GM13976 (cell line): ENCODE results near the gene ATG4A.

ENCODE experiments used
- DNase-seq: peaks from one replicate; pipeline ENCODE4 v3.0.0; 2012; ENCODE audit warnings: low spot score
- CTCF ChIP-seq: IDR thresholded peaks from 2 replicates; pipeline ENCODE4 v1.5.1; 2012; ENCODE audit warnings: borderline replicate concordance, mild to moderate bottlenecking; ENCODE audit not compliant: insufficient read depth; ENCODE audit errors: extremely low read depth, missing control alignments, control extremely low read depth
- in situ Hi-C: fragments of 300-500 bp; cut with MboI; formaldehyde crosslinking; loops from one replicate; pipeline ENCODE4 v1.12.0; 2022; ENCODE audit warnings: low sequenced_read_pairs, mixed read lengths, inconsistent platforms; ENCODE audit not compliant: unreplicated experiment

Gene ATG4A

GRCh38 chrX:108130889-108131288 is 39.3 kb downstream of the ATG4A start:
- in situ Hi-C loops = no loop called here
- TF ChIP-seq CTCF = no peak

GRCh38 chrX:108131471-108131870 is 39.9 kb downstream of the ATG4A start:
- in situ Hi-C loops = no loop called here
- TF ChIP-seq CTCF = no peak
- no peak for DNase-seq

More at GRCh38 chrX:108130889-108131288, 39.3 kb downstream of the ATG4A start:
- DNase-seq = no peak

- TF ChIP-seq CTCF = no peak
- no peak for DNase-seq
- in situ Hi-C loops = no loop called here
Observed at GRCh38 chrX:108132034-108132433, 40.5 kb downstream of the ATG4A start.

DNA sequence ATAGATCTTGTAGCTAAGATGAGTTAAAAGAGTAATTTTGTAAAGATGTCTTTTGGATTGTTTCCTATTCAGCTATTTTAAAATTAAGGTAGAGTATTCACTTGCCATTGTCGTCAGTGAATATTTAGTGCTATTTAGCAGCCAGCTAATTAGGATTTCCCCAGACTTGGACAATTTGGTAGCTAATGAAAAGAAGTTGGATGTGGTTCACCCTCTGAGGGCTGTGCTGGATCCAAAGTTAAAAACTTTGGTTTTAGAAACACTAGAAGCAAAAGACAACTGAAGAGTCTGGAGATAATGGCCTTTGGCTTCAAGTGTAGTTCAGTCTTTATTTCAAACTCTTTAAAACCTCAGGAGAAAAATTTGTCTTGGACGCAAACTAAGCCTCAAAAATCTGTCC is 41.3 kb downstream of the ATG4A start:
- in situ Hi-C loops = no loop called here
- TF ChIP-seq CTCF = no peak
- DNase-seq = no peak

DNA sequence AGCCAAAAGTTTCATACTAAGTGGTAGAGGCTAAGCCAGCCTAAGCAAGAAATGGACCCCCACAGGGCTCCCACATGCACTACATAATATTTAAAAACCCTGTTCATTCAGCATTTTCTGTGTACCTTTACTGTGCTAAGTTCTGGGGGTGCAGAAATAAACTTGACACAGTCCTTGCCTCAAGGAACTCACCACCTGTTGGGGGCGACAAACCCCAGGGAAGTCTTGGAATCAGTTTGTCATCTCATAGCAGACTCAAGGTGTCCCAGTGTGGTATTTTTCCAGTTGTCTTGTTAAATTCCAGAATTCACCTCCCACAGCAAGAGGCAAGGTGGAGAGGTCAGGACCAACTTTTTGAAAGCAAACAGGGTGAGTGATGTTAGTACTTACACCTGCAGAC is 43.1 kb downstream of the ATG4A start:
- in situ Hi-C loops = no loop called here
- no peak for TF ChIP-seq CTCF
- DNase-seq = no peak

DNA sequence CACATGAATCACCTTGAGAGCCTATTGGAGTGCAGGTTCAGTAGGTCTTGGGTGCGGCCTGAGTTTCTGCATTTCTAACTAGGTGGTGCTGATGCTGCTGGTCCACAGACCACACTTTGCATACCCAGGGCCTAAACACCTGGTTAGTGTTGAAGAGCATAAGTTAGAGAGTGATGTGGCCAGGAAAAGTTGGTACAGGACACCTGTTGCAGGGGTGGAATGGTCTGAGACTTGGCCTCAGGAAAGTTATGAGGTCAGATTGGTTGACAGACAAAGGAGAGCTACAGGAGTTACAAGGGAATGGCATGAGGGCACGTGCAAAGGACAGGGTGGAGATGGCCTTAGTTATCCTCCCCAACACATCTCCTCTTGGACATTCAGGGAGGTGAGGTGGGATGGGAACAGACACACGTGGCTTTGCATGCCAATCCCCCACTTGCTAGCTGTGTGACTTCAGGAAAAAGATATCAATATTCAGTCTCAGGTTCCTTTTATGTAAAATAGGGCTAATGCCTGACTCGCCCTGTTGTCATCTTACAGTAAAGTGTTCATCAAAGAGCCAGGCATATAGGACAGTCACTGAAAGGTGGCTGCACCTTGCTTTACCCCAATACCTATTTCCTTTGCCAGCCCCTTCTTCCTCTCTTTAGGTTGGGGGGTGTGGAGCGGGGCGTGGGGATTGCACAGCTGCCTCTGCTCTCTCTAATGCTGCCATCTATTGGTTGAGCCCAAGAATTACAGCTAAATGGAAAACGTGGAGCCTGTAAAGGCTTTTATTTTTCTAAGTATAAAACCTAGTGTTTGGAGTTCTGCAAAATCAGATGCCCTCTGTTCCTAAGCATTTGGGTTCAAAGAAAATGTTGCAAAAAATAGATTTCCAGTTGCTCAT is 47.5 kb downstream of the ATG4A start:
- in situ Hi-C loops = no loop called here
- TF ChIP-seq CTCF = peak; percentile 26
- no peak for DNase-seq
